ENCODE measurements around the gene AFAP1L1.

AFAP1L1 gene

GRCh38 chr5:149285153-149285552, 13.5 kb downstream of the AFAP1L1 start:
- Mint-ChIP-seq H3K4me1 (no peaks in the 10 kb centered on the region), H3K4me3 (no peak overlapping the region), H3K27me3 (no peaks in the 10 kb centered on the region), H3K9me3 (no peaks in the 10 kb centered on the region), H3K36me3 (ENCODE audit: low read depth) (no peaks in the 10 kb centered on the region), H3K27ac (no peak overlapping the region)
- ATAC-seq (peak; percentile 71), DNase-seq (no peak)

- Mint-ChIP-seq H3K27me3 (no peaks in the 10 kb centered on the region), H3K9me3 (no peaks in the 10 kb centered on the region), H3K36me3 (ENCODE audit: low read depth) (no peaks in the 10 kb centered on the region), H3K4me3 (no peak overlapping the region), H3K4me1 (no peaks in the 10 kb centered on the region), H3K27ac (no peak overlapping the region)
- no peak for DNase-seq
- ATAC-seq, result no peak
These were observed 16.8 kb downstream of the AFAP1L1 start for GRCh38 chr5:149288436-149288835.

GRCh38 chr5:149289301-149289700, 17.6 kb downstream of the AFAP1L1 start:
- H3K9me3 Mint-ChIP-seq, result no peaks in the 10 kb centered on the region
- no peak for ATAC-seq
- H3K36me3 Mint-ChIP-seq (ENCODE audit: low read depth), result no peaks in the 10 kb centered on the region
- no peaks in the 10 kb centered on the region for H3K27me3 Mint-ChIP-seq
- no peak overlapping the region for H3K27ac Mint-ChIP-seq
- DNase-seq, result no peak
- H3K4me1 Mint-ChIP-seq, result no peaks in the 10 kb centered on the region
- H3K4me3 Mint-ChIP-seq, result no peak overlapping the region

- H3K4me3 Mint-ChIP-seq, result no peak overlapping the region
- no peaks in the 10 kb centered on the region for H3K36me3 Mint-ChIP-seq (ENCODE audit: low read depth)
- ATAC-seq (no peak), DNase-seq (no peak)
- H3K27me3 Mint-ChIP-seq, result peaks cover 2% of the 10 kb centered on the region
- peaks cover 18% of the 10 kb centered on the region for H3K4me1 Mint-ChIP-seq
- H3K9me3 Mint-ChIP-seq, result no peaks in the 10 kb centered on the region
- no peak overlapping the region for H3K27ac Mint-ChIP-seq
These were observed 23.5 kb downstream of the AFAP1L1 start for GRCh38 chr5:149294872-149295829.

- H3K36me3 Mint-ChIP-seq (ENCODE audit: low read depth), result no peaks in the 10 kb centered on the region
- ATAC-seq, result no peak
- peaks cover 2% of the 10 kb centered on the region for H3K27me3 Mint-ChIP-seq
- H3K9me3 Mint-ChIP-seq, result no peaks in the 10 kb centered on the region
- no peak overlapping the region for H3K4me3 Mint-ChIP-seq
- no peak overlapping the region for H3K27ac Mint-ChIP-seq
- H3K4me1 Mint-ChIP-seq, result peaks cover 18% of the 10 kb centered on the region
- DNase-seq, result no peak
These were observed 25.8 kb downstream of the AFAP1L1 start for GRCh38 chr5:149297340-149298025.

- Mint-ChIP-seq H3K36me3 (ENCODE audit: low read depth) (no peaks in the 10 kb centered on the region), H3K27me3 (peaks cover 2% of the 10 kb centered on the region), H3K27ac (no peak overlapping the region), H3K9me3 (no peaks in the 10 kb centered on the region), H3K4me3 (no peak overlapping the region), H3K4me1 (peaks cover 18% of the 10 kb centered on the region)
- ATAC-seq (no peak), DNase-seq (no peak)
These were observed 26.5 kb downstream of the AFAP1L1 start for GRCh38 chr5:149298163-149298562.

- no peak overlapping the region for H3K27ac Mint-ChIP-seq
- no peak for DNase-seq
- no peak overlapping the region for H3K4me3 Mint-ChIP-seq
These were observed 27.3 kb downstream of the AFAP1L1 start for GRCh38 chr5:149298842-149299404.

GRCh38 chr5:149299451-149300054, 27.9 kb downstream of the AFAP1L1 start:
- DNase-seq, result no peak
- no peak for ATAC-seq
- no peak overlapping the region for H3K27ac Mint-ChIP-seq
- H3K27me3 Mint-ChIP-seq, result peaks cover 2% of the 10 kb centered on the region
- H3K4me3 Mint-ChIP-seq, result no peak overlapping the region
- peaks cover 18% of the 10 kb centered on the region for H3K4me1 Mint-ChIP-seq
- H3K9me3 Mint-ChIP-seq, result no peaks in the 10 kb centered on the region
- H3K36me3 Mint-ChIP-seq (ENCODE audit: low read depth), result no peaks in the 10 kb centered on the region

More at GRCh38 chr5:149298842-149299404, 27.3 kb downstream of the AFAP1L1 start:
- H3K36me3 Mint-ChIP-seq (ENCODE audit: low read depth), result no peaks in the 10 kb centered on the region
- peaks cover 2% of the 10 kb centered on the region for H3K27me3 Mint-ChIP-seq
- no peaks in the 10 kb centered on the region for H3K9me3 Mint-ChIP-seq
- ATAC-seq, result no peak
- peaks cover 18% of the 10 kb centered on the region for H3K4me1 Mint-ChIP-seq

- ATAC-seq (no peak), DNase-seq (no peak)
- no peaks in the 10 kb centered on the region for H3K9me3 Mint-ChIP-seq
- H3K27me3 Mint-ChIP-seq, result peaks cover 2% of the 10 kb centered on the region
- H3K27ac Mint-ChIP-seq, result no peak overlapping the region
- H3K36me3 Mint-ChIP-seq (ENCODE audit: low read depth), result no peaks in the 10 kb centered on the region
- H3K4me1 Mint-ChIP-seq, result peaks cover 12% of the 10 kb centered on the region
- H3K4me3 Mint-ChIP-seq, result no peak overlapping the region
These were observed 28.8 kb downstream of the AFAP1L1 start for GRCh38 chr5:149300441-149300840.

GRCh38 chr5:149301049-149301743, 29.5 kb downstream of the AFAP1L1 start:
- no peak for DNase-seq
- H3K27ac Mint-ChIP-seq, result no peak overlapping the region
- no peak for ATAC-seq
- H3K4me1 Mint-ChIP-seq, result peaks cover 11% of the 10 kb centered on the region
- no peaks in the 10 kb centered on the region for H3K9me3 Mint-ChIP-seq
- no peak overlapping the region for H3K4me3 Mint-ChIP-seq
- no peaks in the 10 kb centered on the region for H3K36me3 Mint-ChIP-seq (ENCODE audit: low read depth)
- peaks cover 2% of the 10 kb centered on the region for H3K27me3 Mint-ChIP-seq

- ATAC-seq (no peak), DNase-seq (no peak)
- Mint-ChIP-seq H3K27me3 (peaks cover 2% of the 10 kb centered on the region), H3K36me3 (ENCODE audit: low read depth) (no peaks in the 10 kb centered on the region), H3K4me1 (peaks cover 9% of the 10 kb centered on the region), H3K27ac (no peak overlapping the region), H3K4me3 (no peak overlapping the region), H3K9me3 (no peaks in the 10 kb centered on the region)
These were observed 30.2 kb downstream of the AFAP1L1 start for GRCh38 chr5:149301744-149302380.

GRCh38 chr5:149302641-149303040, 31.0 kb downstream of the AFAP1L1 start:
- no peak overlapping the region for H3K4me3 Mint-ChIP-seq
- no peak for DNase-seq
- peaks cover 2% of the 10 kb centered on the region for H3K27me3 Mint-ChIP-seq
- no peak overlapping the region for H3K27ac Mint-ChIP-seq
- peaks cover 9% of the 10 kb centered on the region for H3K4me1 Mint-ChIP-seq
- H3K36me3 Mint-ChIP-seq (ENCODE audit: low read depth), result no peaks in the 10 kb centered on the region
- H3K9me3 Mint-ChIP-seq, result no peaks in the 10 kb centered on the region
- no peak for ATAC-seq

- ATAC-seq, result no peak
- Mint-ChIP-seq H3K27me3 (peaks cover 2% of the 10 kb centered on the region), H3K27ac (no peak overlapping the region), H3K4me1 (peaks cover 4% of the 10 kb centered on the region), H3K9me3 (no peaks in the 10 kb centered on the region), H3K36me3 (ENCODE audit: low read depth) (no peaks in the 10 kb centered on the region), H3K4me3 (no peak overlapping the region)
- DNase-seq, result no peak
These were observed 31.6 kb downstream of the AFAP1L1 start for GRCh38 chr5:149303210-149303609.

Measured in activated naive CD8-positive, alpha-beta T cell treated with anti-CD3 and anti-CD28 coated beads, Interleukin-2, amount 50 U/mL, for 24 hours (primary cell).